NCI-H2227 (cell line): Measurements from ENCODE around the gene ANKRD33.

ENCODE experiments used
- DNase-seq: peaks from one replicate; lab custom pipeline; 2025; ENCODE audit not compliant: unreplicated experiment; lab: John Stamatoyannopoulos, UW

ANKRD33 gene, protein sequence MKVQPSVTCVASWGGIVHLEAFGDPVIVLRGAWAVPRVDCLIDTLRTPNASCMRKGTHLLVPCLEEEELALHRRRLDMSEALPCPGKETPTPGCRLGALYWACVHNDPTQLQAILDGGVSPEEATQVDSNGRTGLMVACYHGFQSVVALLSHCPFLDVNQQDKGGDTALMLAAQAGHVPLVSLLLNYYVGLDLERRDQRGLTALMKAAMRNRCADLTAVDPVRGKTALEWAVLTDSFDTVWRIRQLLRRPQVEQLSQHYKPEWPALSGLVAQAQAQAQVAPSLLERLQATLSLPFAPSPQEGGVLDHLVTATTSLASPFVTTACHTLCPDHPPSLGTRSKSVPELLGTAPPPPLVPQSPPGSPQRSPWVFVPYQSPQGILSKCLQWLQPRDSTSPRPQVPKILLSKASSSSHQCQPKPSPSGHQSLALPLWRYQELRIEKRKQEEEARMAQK

DNA sequence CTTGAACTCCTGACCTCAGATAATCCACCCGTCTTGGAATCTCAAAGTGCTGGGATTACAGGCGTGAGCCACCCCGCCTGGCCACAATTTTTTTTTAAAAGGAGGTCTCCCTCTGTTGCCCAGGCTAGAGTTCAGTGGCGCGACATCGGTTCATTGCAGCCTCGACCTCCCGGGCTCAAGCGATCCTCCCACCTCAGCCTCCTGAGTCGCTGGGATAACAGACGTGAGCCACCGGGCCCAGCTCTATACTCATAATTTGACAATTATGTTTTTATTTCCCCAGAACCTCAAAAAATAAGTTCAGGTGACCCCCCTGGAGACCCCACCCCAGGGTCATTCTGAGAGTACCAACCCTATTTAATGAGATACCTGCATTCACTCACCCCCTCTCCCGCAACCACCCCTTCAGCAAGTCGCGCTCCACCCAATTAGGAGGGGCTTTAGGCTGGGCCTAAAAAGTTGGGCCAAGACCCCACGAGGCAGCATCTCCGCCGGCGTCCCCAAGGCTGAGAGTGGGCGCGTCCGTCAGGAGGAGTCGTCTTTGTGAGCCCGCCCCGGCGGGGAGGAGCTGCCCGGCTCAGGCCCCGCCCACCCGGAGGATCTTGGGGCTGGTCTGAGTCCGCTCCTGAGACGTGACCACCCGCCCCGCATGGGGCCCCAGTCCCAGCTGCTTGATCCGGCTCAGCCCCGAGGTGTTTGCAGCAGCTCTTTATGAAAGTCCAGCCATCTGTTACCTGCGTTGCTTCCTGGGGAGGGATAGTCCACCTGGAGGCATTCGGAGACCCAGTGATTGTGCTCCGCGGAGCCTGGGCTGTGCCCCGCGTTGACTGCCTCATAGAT lies at the start of gene ANKRD33:
TSS of gene ANKRD33 (plus strand) at position 628 of the 840 bp plus-strand sequence. CDS start at position 712, 84 bp downstream.
- no peak for DNase-seq

DNA sequence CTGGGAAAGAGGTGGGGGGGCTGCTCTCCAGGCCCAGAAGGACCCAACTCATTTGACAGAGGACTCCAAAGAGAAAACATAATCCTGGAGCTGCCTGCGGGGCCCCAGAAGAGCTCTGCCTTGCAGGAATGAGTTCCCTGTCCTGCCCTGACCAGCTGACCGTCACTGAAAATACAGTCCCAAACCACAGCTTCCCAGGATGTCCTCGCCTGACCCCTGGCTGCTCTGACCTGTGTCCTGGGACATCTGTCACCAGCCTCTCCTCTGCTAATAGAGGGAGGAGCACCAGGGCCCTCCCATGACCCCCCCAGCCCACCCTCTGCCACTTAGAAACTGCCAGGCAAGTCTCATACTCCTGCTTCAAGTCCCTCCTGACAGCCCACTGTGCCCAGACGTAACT lies 49.1 kb upstream of the ANKRD33 start:
- no peak for DNase-seq

GRCh38 chr12:51839310-51839947 lies 48.5 kb upstream of the ANKRD33 start:
- DNase-seq: no peak

DNA sequence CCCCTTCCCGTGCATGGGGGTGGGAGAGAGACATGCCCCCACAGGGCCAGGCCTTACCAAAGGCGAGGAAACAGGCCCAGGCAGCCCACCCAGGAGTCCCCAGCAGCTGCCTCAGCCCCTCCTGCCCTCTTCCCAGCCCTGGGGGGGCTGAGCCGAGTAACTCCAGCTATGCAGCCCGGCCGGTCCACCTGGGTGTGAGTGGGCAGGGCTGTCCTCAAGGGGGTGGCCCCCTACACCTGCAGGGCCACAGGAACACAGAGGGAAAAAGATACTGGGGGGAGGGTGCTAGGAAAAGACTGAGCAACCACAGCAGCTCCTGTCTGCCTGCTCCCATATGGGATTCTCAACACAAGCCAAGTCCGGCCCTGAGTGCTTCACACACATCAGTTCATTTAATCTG lies 46.9 kb upstream of the ANKRD33 start:
- no peak for DNase-seq

GRCh38 chr12:51841727-51842126 lies 46.2 kb upstream of the ANKRD33 start:
- no peak for DNase-seq

GRCh38 chr12:51844854-51845253 lies 43.0 kb upstream of the ANKRD33 start:
- no peak for DNase-seq

- no peak for DNase-seq
These were observed 42.4 kb upstream of the ANKRD33 start for GRCh38 chr12:51845482-51845881.

DNA sequence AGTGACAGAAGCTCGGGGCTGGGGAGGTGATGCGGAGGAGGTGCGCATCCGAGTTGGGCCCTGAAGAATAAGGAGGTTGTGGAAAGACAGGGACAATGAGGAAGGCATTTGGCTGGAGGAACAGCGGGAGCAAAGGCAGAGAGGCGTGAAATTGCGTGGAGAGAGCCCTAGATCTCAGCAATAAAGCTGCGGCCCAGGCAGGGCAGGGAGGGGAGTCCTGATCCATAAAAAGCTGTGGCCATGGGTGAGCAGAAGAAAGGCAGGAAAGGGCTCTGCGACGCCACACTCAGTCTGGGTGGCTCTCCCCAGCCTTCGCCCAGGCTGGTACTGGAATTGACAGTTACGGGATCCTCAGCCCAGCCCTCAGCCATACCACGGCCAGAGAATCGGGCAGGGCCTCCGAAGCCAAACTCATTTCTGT lies 41.6 kb upstream of the ANKRD33 start:
- no peak for DNase-seq

GRCh38 chr12:51846911-51847642 lies 40.8 kb upstream of the ANKRD33 start:
- no peak for DNase-seq

- DNase-seq: no peak
These were observed 40.1 kb upstream of the ANKRD33 start for GRCh38 chr12:51847643-51848325.

DNA sequence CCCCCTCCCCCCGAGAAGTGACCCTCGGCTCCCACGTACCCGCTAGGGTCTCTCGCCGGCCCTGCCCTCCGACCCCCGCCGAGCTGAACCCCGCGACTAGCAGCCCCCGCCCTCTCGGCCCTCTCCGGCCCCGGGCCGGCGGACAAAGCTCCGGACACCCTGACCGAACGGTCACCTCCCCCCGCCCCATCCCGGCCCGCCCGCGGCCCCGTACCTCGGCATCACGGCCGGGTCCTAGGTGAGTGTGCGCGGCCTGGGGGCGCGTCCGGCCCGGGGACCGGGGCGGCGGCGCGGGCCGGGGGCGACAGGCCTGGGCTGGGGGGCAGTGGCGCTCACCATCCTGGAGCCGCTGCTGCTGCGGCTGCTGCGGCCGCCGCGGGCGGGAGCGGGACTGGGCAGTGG lies 39.6 kb upstream of the ANKRD33 start, which contains the start of gene FIGNL2:
TSS of gene FIGNL2 (minus strand) at position 393 of the 402 bp plus-strand sequence. CDS start 26,305 bp downstream, outside the sequence.
- DNase-seq: no peak

- DNase-seq: no peak
These were observed 38.8 kb upstream of the ANKRD33 start for GRCh38 chr12:51848841-51849735.

DNA sequence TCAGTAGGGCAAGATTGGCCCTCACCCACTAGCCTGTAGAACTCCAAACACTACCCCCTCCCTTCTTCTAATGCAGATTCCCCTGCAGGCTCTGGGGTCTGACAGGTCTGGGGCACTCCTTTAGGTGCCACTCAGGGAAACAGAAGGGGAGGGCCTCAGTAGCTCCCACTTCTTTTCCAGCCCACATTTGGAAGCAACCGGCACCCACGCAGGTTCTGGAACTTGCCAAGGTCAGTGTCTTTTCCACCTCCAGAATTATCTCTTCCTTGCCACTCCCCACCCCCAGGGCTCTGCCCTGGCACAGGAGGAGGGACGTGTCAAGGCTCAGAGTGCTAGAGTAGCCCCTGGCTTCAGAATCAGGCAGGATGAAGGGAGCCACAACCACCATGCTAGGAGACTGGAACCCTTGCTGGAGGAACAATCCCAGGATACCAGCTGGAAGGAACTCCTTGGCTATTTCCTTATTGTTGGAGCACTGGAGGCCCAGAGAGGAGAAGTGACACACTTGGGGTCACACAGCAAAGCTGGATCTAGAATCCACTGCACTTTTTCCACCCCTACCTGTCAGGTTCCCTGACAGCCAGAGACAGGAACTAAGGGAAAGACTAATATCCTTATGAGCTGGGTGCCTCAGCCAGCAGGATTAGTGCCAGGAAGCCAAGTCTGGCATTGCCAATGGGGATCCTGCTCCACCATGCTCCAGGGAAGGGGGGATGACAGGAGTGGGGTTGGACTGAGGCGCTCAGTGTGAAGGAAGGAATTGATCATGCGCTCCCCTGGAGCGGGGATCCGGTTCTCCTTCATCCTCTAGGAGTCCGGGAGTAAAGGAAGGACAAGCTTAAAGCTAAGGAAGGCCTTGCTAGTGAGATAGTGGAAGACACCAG lies 37.6 kb upstream of the ANKRD33 start:
- DNase-seq: no peak

DNA sequence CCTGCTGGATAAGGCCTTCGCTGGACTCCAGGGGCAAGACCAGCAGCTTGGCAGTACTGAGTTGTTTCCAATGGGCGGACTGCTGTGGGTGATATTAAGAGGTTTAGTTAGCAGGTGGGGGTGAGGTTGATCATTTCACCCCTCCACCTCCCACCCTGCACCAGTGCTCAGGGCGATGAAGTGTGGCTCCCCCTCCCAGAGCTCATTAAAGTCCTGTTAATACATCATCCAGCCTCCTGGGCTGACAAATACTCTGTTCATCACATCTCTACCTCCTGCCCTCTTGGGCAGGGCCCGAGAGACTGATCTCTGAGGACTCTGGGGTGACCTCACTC lies 37.0 kb upstream of the ANKRD33 start:
- DNase-seq: no peak

DNA sequence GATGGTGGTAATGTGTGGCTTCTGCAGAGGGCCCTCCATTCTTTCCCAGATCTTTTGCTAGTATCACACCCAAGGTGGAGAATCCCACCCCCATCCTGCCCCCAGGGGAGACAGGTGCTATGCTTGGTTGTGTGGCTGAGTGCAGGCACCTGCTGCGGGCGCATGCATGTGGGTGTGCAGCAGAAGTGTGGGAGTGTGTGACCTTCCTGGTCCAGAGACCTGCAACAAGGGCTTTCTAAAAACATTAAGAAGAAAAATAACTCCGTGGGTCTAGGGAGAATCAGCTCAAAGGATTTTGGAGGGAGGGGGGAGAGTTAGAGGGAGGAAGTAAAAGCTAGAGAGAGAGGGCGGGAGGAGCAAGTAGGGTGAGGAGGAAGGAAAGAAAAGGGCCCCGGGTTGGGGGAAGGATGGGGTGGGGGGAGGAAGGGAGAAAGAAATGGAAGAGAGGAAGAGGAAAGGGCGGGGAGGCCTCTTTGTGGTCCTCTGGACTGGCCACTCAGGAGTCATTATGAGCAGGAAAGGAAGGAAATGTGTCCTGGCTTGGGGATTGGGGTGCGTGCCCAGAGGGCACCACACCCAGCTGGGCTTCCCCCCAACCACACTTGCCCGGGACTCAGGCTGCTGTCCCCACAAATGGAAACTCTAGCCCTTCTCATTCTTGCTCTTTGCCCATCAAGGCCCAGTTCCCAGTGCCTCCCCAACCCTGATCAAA lies 36.3 kb upstream of the ANKRD33 start:
- DNase-seq: no peak

- no peak for DNase-seq
These were observed 35.3 kb upstream of the ANKRD33 start for GRCh38 chr12:51852404-51853137.
